ENCODE results near the gene GET4.
"Not testable (repeated sequence)": the region's sequence is repeated elsewhere in the genome, so short reads cannot be mapped to it uniquely, and the experiment has no call there.

GET4 gene

GRCh38 chr7:937856-938484 is 61.6 kb downstream of the GET4 start:
- DNase-seq (ENCODE audit: low read depth, low spot score) = no peak
- H3K36me3 ChIP-seq (ENCODE audit: insufficient read depth, insufficient read length, low read length) = no peaks in the 10 kb centered on the region
- H3K4me1 ChIP-seq (ENCODE audit: insufficient read depth, insufficient read length) = peaks cover 13% of the 10 kb centered on the region
- no peak overlapping the region for H3K4me3 ChIP-seq (ENCODE audit: insufficient read length, low read depth)
- peak overlapping the region; percentile 44 for H3K9ac ChIP-seq (ENCODE audit: insufficient read length, low read depth)
- TF ChIP-seq ZNF274 (IDR thresholded peaks at IDR 0.05; ENCODE audit: low read depth, low read length) (no peak), YY1 (IDR thresholded peaks at IDR 0.05; ENCODE audit: insufficient read depth, insufficient read length) (no peak), SUZ12 (IDR thresholded peaks at IDR 0.05; ENCODE audit: extremely low read depth, insufficient read depth, insufficient read length) (no peak)
- peaks cover 16% of the 10 kb centered on the region for H3K9me3 ChIP-seq (ENCODE audit: insufficient read depth, low read length)
- H3K27me3 ChIP-seq (ENCODE audit: insufficient read depth, insufficient read length) = peaks cover 25% of the 10 kb centered on the region

- Histone ChIP-seq H3K4me3 (ENCODE audit: insufficient read length, low read depth) (no peak overlapping the region), H3K9me3 (ENCODE audit: insufficient read depth, low read length) (peaks cover 16% of the 10 kb centered on the region), H3K27me3 (ENCODE audit: insufficient read depth, insufficient read length) (peaks cover 32% of the 10 kb centered on the region), H3K9ac (ENCODE audit: insufficient read length, low read depth) (no peak overlapping the region), H3K36me3 (ENCODE audit: insufficient read depth, insufficient read length, low read length) (no peaks in the 10 kb centered on the region), H3K4me1 (ENCODE audit: insufficient read depth, insufficient read length) (peaks cover 13% of the 10 kb centered on the region)
- DNase-seq (ENCODE audit: low read depth, low spot score) = no peak
- TF ChIP-seq SUZ12 (IDR thresholded peaks at IDR 0.05; ENCODE audit: extremely low read depth, insufficient read depth, insufficient read length) = no peak
- no peak for TF ChIP-seq YY1 (IDR thresholded peaks at IDR 0.05; ENCODE audit: insufficient read depth, insufficient read length)
- TF ChIP-seq ZNF274 (IDR thresholded peaks at IDR 0.05; ENCODE audit: low read depth, low read length) = no peak
These were observed 62.3 kb downstream of the GET4 start for GRCh38 chr7:938546-939185.

- peaks cover 36% of the 10 kb centered on the region for H3K27me3 ChIP-seq (ENCODE audit: insufficient read depth, insufficient read length)
- H3K4me1 ChIP-seq (ENCODE audit: insufficient read depth, insufficient read length) = peaks cover 10% of the 10 kb centered on the region
- TF ChIP-seq SUZ12 (IDR thresholded peaks at IDR 0.05; ENCODE audit: extremely low read depth, insufficient read depth, insufficient read length) (no peak), YY1 (IDR thresholded peaks at IDR 0.05; ENCODE audit: insufficient read depth, insufficient read length) (no peak), ZNF274 (IDR thresholded peaks at IDR 0.05; ENCODE audit: low read depth, low read length) (no peak)
- H3K4me3 ChIP-seq (ENCODE audit: insufficient read length, low read depth) = no peak overlapping the region
- H3K9ac ChIP-seq (ENCODE audit: insufficient read length, low read depth) = no peak overlapping the region
- H3K36me3 ChIP-seq (ENCODE audit: insufficient read depth, insufficient read length, low read length) = no peaks in the 10 kb centered on the region
- no peak for DNase-seq (ENCODE audit: low read depth, low spot score)
- peaks cover 16% of the 10 kb centered on the region for H3K9me3 ChIP-seq (ENCODE audit: insufficient read depth, low read length)
These were observed 63.5 kb downstream of the GET4 start for GRCh38 chr7:939843-940242.

GRCh38 chr7:940599-941408 is 64.5 kb downstream of the GET4 start:
- Histone ChIP-seq H3K4me1 (ENCODE audit: insufficient read depth, insufficient read length) (peaks cover 12% of the 10 kb centered on the region), H3K9ac (ENCODE audit: insufficient read length, low read depth) (no peak overlapping the region), H3K36me3 (ENCODE audit: insufficient read depth, insufficient read length, low read length) (no peaks in the 10 kb centered on the region), H3K4me3 (ENCODE audit: insufficient read length, low read depth) (no peak overlapping the region), H3K27me3 (ENCODE audit: insufficient read depth, insufficient read length) (peaks cover 38% of the 10 kb centered on the region), H3K9me3 (ENCODE audit: insufficient read depth, low read length) (peaks cover 16% of the 10 kb centered on the region)
- DNase-seq (ENCODE audit: low read depth, low spot score) = no peak
- TF ChIP-seq ZNF274 (IDR thresholded peaks at IDR 0.05; ENCODE audit: low read depth, low read length) (no peak), SUZ12 (IDR thresholded peaks at IDR 0.05; ENCODE audit: extremely low read depth, insufficient read depth, insufficient read length) (no peak), YY1 (IDR thresholded peaks at IDR 0.05; ENCODE audit: insufficient read depth, insufficient read length) (no peak)

GRCh38 chr7:943793-944192 is 67.4 kb downstream of the GET4 start:
- peaks cover 16% of the 10 kb centered on the region for H3K9me3 ChIP-seq (ENCODE audit: insufficient read depth, low read length)
- not testable (repeated sequence) for DNase-seq (ENCODE audit: low read depth, low spot score); H3K36me3 ChIP-seq (ENCODE audit: insufficient read depth, insufficient read length, low read length); H3K4me3 ChIP-seq (ENCODE audit: insufficient read length, low read depth); H3K4me1 ChIP-seq (ENCODE audit: insufficient read depth, insufficient read length); H3K9ac ChIP-seq (ENCODE audit: insufficient read length, low read depth)
- peaks cover 38% of the 10 kb centered on the region for H3K27me3 ChIP-seq (ENCODE audit: insufficient read depth, insufficient read length)

- TF ChIP-seq ZNF274 (IDR thresholded peaks at IDR 0.05; ENCODE audit: low read depth, low read length) (no peak), SUZ12 (IDR thresholded peaks at IDR 0.05; ENCODE audit: extremely low read depth, insufficient read depth, insufficient read length) (no peak), YY1 (IDR thresholded peaks at IDR 0.05; ENCODE audit: insufficient read depth, insufficient read length) (no peak)
These were observed 68.4 kb downstream of the GET4 start for GRCh38 chr7:944744-945143.

GRCh38 chr7:945147-945555 is 68.8 kb downstream of the GET4 start:
- Histone ChIP-seq H3K4me3 (ENCODE audit: insufficient read length, low read depth) (no peak overlapping the region), H3K36me3 (ENCODE audit: insufficient read depth, insufficient read length, low read length) (no peaks in the 10 kb centered on the region), H3K4me1 (ENCODE audit: insufficient read depth, insufficient read length) (peaks cover 16% of the 10 kb centered on the region), H3K9ac (ENCODE audit: insufficient read length, low read depth) (no peak overlapping the region), H3K9me3 (ENCODE audit: insufficient read depth, low read length) (peaks cover 16% of the 10 kb centered on the region), H3K27me3 (ENCODE audit: insufficient read depth, insufficient read length) (peaks cover 35% of the 10 kb centered on the region)
- DNase-seq (ENCODE audit: low read depth, low spot score) = no peak
- no peak for TF ChIP-seq YY1 (IDR thresholded peaks at IDR 0.05; ENCODE audit: insufficient read depth, insufficient read length)
- TF ChIP-seq SUZ12 (IDR thresholded peaks at IDR 0.05; ENCODE audit: extremely low read depth, insufficient read depth, insufficient read length) = no peak
- no peak for TF ChIP-seq ZNF274 (IDR thresholded peaks at IDR 0.05; ENCODE audit: low read depth, low read length)

More at GRCh38 chr7:944744-945143, 68.4 kb downstream of the GET4 start:
- peaks cover 16% of the 10 kb centered on the region for H3K9me3 ChIP-seq (ENCODE audit: insufficient read depth, low read length)
- H3K9ac ChIP-seq (ENCODE audit: insufficient read length, low read depth) = no peak overlapping the region
- no peaks in the 10 kb centered on the region for H3K36me3 ChIP-seq (ENCODE audit: insufficient read depth, insufficient read length, low read length)
- H3K4me3 ChIP-seq (ENCODE audit: insufficient read length, low read depth) = no peak overlapping the region
- no peak for DNase-seq (ENCODE audit: low read depth, low spot score)
- H3K27me3 ChIP-seq (ENCODE audit: insufficient read depth, insufficient read length) = peaks cover 38% of the 10 kb centered on the region
- H3K4me1 ChIP-seq (ENCODE audit: insufficient read depth, insufficient read length) = peaks cover 16% of the 10 kb centered on the region
